SW480 (cell line): ENCODE data around the gene SNX8.
"Not testable (repeated sequence)": the region's sequence is repeated elsewhere in the genome, so short reads cannot be mapped to it uniquely, and the experiment has no call there.

Experiments used
- DNase-seq: peaks from one replicate; pipeline ENCODE4 v3.0.0-alpha.2; 2016; ENCODE audit warnings: low spot score

The SNX8 gene

DNA sequence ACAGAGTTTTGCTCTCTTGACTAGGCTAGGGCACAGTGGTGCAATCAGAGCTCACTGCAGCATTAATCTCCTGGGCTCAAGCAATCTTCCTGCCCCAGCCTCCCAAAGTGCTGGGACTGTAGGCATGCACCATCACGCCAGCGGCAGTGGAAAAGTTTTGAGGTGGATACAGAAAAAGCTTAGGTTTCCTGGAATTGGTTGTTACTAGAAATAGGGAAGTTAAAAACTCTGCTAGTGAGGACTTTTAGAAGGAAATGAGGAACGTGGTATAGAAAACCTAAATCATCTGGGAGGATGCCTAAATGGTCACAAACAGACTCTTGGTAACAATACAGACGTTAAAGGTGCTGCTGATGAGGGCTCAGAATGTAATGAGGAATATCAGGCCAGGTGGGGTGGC lies 10.9 kb upstream of the SNX8 start:
- DNase-seq: no peak

DNA sequence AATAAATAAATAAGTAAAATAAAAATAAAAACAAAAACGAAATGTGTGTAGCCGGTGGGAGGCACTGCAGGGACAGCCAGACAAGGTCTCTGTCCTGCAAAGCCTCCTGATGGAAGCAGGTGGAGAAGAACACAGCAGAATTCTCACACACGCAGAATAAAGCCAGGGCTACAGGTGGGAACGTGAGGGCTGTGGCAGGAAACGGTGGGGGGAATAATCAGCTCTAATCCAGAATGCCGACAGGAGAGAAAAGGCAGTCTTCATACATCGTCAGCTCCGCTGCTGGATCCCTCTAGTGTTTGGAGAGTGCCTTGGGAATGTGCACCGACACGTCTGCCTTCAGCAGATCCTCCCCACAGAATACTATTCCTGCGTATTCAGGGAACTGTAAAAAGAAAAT lies 6.8 kb upstream of the SNX8 start:
- DNase-seq: no peak

DNA sequence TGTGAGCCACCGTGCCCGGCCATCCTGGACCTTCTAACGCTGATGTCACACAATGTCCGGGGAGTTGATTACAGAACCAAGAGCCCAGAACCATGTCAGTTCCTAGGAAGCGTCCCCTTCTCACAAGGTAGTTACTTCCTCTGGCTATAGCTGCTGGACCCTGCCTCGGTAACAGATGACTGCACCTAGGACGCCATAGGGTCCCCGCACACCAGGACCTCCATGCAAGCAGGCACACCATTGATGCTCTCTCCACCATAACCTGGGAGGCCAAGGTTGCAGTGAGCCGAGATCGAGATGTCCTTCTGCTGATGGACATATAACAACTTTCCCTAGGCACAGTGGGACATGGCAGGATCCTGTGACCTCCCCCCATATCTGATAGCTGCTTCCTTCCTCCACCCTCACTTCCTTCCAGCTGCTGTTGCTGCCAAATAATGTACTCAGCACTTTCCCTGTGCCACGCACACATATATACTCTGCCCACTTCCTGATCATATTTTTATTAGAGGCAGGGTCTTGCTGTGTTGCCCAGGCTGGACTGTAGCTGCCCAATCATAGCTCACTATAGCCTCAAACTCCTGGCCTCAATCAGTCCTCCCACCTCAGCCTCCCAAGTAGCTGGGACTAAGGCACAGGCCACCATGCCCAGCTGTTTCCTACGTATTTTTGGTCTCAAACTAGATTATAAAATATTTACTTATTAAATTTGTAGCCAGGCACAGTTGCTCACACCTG lies 3.5 kb upstream of the SNX8 start:
- DNase-seq: no peak

DNA sequence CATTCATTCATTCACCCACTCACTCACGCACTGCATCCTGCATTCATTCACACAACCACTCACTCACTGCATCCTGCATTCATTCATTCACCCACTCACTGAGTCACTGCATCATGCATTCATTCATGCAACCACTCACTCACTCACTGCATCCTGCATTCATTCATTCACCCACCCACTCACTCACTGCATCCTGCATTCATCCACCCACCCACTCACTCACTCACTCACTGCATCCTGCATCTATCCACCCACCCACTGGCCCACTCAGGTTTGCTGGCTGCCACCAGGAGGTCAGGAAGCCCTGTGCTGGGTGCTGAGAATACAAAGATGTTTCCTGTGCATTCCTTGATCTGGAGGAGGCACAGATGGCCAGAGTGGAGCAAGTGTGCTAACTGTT lies 2.3 kb upstream of the SNX8 start:
- no peak for DNase-seq

DNA sequence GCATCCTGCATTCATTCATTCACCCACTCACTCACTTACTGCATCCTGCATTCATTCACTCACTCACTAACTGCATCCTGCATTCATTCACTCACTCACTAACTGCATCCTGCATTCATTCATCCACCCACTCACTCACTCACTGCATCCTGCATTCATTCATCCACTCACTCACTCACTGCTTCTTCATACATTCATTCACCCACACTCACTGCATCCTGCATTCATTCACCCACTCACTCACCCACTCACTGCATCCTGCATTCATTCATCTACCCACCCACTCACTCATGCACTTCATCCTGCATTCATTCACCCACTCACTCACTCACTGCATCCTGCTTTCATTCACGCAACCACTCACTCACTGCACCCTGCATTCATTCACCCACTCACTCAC lies 1.5 kb upstream of the SNX8 start:
- DNase-seq: no peak

DNA sequence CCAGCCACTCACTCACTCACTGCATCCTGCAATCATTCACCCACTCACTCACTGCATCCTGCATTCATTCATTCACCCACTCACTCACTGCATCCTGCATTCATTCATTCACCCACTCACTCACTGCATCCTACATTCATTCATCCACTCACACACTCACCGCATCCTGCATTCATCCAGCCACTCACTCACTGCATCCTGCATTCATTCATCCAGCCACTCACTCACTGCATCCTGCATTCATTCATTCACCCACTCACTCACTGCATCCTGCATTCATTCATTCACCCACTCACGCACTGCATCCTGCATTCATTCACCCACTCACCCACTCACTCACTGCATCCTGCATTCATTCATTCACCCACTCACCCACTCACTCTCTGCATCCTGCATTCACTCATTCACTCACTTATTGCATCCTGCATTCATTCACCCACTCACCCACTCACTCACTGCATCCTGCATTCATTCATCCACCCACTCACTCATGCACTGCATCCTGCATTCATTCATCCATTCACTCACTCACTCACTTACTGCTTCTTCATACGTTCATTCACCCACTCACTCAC lies 802 bp upstream of the SNX8 start:
- not testable (repeated sequence) for DNase-seq

DNA sequence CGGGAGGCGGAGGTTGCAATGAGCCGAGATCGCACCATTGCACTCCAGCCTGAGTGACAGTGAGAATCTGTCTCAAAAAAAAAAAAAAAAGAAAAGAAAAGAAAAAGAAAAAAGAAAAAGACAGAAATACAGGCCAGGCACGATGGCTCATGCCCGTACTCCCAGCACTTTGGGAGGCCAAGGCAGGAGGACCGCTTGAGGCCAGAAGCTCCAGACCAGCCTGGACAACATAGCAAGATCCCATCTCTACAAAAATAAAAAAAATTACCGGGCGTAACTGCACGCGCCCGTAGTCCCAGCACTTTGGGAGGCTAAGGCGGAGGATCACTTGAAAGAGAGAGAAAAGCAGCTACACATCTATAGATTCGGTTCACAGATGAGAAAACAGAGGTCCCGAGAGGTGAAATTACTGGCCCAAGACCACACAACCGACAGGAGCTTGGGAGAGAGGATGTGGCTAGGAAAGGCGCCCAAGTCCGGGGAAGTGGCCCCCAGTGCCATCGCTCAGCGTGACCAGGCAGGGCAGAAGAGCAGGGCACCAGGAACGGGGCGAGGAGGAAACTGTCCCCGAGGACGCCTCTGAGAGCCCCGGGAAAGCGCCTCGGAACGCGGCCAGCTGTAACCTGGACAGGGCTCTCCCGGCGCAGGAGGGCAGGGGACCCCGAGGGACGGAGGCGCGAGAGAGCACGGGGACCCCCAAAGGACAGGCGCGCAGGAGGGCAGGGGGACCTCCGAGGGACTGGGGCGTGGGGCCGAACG lies 612 bp downstream of the SNX8 start:
- DNase-seq: peak; percentile 48

DNA sequence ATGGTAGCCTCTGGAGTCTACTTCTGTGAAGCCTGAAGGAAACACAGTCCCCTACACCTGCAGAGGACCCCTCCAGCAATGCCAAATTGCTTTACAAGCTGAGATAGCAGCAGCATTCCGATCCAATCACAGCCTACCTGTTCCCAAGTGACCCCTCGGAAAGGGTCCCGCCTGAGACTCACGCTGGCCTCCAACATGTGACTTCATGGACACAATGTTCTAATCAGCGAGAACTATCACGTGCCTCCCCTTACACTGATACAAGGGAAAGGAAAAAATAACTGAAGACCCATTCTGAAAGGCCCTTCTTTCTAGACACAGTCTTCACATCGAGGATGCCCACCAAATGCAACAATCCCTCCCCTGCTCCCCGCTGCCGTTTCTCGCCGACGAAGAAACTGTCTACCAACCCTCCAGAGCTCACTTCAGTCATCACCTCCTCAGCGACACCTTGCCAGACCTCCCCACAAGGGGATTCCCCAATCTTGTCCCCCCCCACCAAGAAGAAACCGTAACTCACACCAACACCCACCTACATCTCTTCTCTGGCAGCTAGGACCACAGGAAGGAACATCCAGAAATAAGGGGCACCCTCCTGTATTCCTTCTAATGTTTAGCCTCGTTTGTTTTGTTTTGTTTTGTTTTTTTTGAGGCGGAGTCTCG lies 1.8 kb downstream of the SNX8 start:
- no peak for DNase-seq

DNA sequence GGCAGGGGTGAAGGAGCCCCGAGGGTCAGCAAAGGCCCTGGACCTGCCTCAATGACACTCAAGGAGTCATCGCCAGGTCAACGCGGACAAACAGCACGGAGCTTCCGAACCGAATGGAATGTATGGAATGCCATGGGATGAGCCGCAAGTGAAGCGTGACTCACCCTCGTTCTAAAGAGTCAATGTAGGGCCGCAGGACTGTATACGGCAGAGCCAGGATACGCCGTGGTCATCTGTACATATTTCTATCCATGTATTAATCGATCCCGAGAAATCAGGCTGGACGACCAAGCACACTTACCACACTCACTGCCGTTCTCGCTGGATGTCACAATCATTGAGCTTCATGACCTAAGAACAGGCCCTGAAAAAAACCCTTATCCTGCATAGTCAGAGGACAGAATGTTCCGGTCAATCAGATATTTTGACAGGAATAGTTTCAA lies 4.3 kb downstream of the SNX8 start:
- peak; percentile 92 for DNase-seq

DNA sequence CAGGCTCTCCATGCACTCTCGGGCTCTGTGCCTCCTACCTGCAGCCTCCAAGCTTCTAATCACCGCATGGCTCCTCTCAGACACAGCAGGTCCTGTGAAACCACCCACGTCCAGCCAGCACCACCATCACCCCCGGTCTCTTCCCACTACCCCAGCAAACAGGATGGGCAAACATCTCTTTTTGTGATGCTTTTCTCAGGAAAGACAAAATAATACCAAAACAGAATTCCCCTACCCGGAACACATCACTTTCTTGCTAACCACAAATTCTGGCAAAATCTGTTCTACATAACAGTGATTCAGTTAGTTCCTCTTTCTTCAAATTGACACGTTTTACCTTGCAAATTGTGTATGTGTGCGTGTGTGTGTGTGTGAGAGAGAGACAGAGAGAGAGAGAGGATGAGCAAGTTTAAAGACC lies 6.5 kb downstream of the SNX8 start:
- DNase-seq: no peak

DNA sequence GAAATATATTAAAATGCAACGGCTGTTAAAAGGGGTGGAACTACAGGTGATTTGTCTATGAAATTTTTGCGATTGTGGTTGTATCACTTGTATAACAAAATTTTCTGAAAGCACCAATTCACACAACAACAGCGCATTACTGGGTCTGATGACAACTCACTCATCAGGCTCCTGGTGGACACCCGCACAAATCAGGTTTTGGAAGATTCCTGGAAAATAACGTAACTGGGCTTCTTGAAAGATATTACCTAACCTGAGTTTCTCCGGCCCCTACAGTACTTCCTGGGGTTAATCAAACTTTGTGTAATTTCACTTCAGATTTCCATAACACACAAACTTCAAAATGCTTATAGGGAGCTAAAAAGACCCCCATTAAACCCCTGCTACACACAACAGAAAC lies 7.6 kb downstream of the SNX8 start:
- no peak for DNase-seq

DNA sequence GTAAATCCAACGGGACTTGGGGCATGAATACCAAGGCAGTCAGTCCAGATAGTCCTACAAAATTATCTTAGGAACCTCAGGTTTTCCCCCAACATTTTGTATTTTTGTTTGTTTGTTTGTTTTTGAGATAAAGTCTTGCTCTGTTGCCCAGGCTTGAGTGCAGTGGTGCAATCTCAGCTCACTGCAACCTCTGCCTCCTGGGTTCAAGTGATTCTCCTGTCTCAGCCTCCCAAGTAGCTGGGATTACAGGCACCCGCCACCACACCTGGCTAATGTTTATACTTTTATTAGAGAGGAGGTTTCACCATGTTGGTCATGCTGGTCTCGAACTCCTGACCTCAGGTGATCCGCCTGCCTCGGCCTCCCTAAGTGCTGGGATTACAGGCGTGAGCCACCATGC lies 9.0 kb downstream of the SNX8 start:
- DNase-seq: not testable (repeated sequence)

DNA sequence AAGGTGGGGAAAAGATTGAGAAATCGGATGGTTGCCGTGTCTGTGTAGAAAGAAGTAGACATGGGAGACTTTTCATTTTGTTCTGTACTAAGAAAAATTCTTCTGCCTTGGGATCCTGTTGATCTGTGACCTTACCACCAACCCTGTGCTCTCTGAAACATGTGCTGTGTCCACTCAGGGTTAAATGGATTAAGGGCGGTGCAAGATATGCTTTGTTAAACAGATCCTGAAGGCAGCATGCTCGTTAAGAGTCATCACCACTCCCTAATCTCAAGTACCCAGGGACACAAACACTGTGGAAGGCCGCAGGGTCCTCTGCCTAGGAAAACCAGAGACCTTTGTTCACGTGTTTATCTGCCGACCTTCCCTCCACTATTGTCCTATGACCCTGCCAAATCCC lies 10.7 kb downstream of the SNX8 start:
- DNase-seq: not testable (repeated sequence)

DNA sequence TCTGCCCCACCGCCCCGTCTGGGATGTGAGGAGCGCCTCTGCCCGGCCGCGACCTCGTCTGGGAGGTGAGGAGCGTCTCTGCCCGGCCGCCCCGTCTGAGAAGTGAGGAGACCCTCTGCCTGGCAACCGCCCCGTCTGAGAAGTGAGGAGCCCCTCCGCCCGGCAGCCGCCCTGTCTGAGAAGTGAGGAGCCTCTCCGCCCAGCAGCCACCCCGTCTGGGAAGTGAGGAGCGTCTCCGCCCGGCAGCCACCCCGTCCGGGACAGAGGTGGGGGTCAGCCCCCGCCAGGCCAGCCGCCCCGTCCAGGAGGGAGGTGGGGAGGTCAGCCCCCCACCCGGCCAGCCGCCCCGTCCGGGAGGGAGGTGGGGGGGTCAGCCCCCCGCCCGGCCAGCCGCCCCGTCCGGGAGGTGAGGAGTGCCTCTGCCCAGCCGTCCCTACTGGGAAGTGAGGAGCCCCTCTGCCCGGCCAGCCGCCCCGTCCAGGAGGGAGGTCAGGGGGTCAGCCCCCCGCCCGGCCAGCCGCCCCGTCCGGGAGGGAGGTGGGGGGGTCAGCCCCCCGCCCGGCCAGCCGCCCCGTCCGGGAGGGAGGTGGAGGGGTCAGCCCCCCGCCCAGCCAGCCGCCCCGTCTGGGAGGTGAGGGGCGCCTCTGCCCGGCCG lies 11.4 kb downstream of the SNX8 start:
- DNase-seq: not testable (repeated sequence)

DNA sequence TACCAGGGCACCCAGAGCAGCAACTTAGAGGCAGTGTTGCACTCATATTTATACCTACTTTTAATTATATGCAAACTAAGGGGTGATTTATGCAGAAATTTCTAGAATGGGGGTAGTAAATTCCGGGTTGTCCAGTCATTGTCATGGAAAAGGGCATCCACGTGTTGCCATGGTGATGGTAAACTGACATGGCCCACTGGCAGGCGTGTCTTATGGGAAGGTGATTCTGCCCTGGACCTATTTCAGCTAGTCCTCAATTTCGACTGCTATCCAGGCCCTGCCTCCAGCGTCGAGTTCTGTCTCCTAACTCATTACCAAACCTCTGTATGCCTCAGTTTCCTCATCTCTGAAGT lies 12.8 kb downstream of the SNX8 start:
- no peak for DNase-seq

DNA sequence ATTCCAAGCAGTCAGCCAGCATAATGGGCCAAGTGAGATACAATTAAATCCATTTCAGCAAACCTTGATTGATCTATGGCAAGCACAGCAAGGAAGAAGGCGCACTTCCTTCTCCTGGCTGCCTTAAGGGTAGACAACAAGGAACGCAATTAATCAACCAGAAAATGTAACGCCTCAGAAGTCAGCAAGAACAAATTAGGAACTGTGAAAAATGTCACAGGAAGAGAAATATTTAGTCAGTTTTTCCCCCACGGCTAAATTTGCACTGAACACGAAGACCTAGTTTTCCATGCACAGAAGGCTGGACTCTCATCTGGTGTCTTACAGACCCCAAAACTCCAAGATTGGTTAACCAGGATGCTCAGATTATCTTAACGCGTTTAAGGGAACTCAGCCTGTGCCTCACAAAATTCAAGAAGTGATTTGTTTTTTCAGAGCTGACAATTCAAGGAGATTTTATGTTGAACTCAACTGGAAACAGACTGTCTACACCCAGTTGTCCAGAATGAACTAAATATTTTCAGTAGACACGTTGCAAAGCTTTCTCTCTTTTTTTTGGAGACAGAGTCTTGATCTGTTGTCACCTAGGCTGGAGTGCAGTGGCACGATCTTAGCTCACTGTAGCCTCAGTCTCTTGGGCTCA lies 14.2 kb downstream of the SNX8 start:
- no peak for DNase-seq

DNA sequence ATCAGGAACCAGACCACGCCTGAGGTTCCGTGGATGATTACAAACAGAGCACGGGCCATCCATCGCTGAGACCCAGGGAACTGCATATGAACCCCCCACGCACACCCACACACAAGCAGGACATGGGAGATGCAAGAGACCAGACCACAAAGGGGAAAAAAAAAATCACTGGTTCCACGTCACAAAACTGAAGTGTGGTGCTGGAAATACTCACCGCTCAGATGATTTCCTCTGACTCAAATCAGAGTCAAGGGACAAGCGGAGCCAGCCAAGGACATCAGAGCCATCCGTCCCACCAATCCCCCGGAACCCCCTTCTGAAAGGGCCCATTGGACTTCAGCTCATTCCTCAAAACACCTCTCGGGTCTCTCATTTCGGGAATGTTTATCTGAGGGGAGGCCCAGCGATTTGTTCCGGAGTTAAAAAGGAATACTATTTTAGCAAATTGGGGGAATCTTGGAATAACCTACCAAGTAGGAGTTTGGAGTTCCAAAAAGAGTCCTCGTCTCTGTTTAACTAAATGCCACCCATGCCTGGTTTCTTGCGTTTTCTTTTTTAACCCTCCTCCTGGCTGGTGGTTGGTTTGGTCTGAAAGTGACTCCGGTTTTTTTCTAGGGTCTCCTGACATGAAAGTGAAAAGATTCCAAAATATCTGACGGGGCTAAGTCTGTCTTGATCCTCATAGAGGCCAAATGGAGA lies 15.0 kb downstream of the SNX8 start:
- DNase-seq: no peak

DNA sequence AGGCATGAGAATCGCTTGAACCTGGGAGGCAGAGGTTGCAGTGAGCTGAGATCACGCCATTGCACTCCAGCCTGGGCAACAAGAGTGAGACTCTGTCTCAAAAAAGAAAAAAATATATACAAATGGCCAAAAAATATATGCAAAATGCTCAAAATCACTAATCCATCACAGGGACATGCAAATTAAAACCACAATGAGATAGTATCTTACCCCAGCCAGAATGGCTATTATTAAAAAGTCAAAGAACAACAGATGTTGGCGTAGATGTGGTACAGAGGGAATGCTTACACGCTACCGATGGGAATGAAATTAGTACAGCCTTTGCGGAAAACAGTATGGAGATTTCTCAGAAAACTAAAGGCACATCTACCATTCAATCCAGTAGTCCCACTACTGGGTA lies 17.4 kb downstream of the SNX8 start:
- DNase-seq: no peak

DNA sequence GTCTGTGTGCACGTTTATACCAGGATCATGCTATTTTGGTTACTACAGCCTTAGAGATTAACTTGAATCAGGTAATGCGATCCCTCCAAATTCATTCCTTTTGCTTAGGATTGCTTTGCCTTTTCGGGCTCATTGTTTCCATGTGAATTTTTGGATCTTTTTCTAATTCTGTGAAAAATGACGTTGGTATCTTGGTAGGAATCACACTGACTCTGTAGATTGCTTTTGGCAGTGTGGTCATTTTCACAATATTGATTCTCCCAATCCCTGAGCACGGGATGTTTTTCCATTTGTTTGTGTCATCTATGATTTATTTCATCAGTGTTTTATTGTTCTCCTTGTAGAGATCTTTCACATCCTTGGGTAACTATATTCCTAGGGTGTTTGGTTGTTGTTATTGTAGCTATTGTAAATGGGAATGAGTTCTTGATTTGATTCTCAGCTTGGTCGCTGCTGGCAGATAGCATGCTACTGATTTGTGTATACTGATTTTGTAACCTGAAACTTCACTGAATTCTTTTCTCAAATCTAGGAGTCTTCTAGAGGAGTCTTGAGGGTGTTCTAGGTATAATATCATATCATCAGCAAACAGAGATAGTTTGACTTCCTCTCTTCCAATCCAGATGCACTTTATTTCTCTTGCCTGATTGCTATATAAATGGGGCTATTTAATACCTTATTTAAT lies 18.2 kb downstream of the SNX8 start:
- DNase-seq: no peak

DNA sequence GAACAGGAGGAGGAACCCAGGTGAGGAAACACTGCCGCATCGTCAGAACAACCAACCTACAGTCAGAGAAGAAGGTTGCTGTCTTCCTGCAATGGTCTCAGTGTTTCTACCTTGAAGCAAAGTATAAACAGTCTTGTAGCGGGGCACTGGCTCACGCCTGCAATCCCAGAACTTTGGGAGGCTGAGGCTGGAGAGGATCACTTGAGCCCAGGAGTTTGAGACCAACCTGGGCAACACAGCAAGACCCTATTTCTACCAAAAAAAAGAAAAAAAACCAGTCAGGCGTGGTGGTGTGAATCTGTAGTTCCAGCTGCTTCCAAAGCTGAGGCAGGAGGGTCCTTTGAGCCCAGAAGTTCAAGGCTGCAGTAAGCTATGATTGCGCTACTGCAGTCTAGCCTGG lies 23.4 kb downstream of the SNX8 start:
- DNase-seq: no peak

DNA sequence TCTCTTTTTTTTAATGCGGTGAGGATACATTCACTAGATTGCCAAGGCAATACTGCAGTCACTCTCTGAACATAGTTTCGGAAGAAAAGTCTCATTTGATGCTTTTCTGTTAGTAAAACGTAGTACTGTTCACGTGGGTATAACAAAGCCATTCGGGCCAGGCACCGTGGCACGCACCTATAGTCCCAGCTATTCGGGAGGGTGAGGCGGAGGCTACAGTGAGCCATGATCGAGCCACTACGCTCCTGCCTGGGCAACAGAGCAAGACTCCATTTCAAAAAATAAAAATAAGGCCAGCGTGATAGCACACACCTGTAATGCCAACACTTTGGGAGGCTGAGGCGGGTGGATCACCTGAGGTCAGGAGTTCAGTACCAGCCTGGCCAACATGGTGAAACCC lies 24.6 kb downstream of the SNX8 start:
- no peak for DNase-seq
